COR-L47 (cell line): ENCODE measurements around the gene EGFR.
A peak's percentile ranks its signal among the peaks of the same experiment; 100 is the strongest.
"Not testable (repeated sequence)": the region's sequence is repeated elsewhere in the genome, so short reads cannot be mapped to it uniquely, and the experiment has no call there.

Source experiments
- DNase-seq: peaks from one replicate; lab custom pipeline; 2025; lab: John Stamatoyannopoulos, UW

EGFR gene

DNA sequence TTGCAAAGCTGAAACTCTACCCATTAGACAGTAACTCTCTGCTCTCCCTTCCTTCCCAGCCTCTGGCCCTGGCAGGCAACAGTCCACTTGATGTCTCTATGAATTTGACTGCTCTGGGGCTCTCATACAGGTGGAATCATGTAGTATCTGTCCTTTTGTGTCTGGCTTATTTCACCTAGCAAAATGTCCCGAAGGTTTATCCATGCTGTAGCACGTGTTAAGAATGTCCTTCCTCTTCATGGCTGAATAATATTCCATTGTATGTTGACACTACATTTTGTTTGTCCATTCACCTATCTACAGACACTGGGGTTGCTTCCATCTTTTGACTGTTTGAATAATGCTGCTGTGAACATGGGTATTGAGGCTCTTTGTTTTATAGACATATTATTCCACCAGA, 128.9 kb downstream of the EGFR start:
- DNase-seq: no peak

GRCh38 chr7:55148571-55148970, 129.8 kb downstream of the EGFR start:
- DNase-seq: no peak

- no peak for DNase-seq
These were observed 130.2 kb downstream of the EGFR start for GRCh38 chr7:55149001-55149400.

DNA sequence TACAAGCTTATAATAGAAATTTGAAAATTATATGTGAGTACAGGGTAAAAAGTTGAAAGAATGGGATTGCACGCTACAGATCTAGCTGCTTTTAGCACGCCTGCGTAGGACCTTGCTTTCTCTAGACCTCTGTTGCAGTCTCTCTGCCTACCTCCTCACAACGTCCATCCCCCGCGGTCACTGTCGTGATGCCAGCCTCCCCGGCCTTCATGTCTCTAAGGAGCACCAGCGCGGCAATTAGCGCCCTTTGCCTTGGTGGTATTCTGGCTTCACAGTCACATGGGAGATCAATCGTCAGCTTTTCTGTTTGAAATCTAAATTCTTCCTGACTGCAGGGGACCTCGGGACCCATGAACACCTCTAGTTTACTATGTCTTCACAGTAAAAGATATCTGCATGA, 131.3 kb downstream of the EGFR start:
- DNase-seq: no peak

- DNase-seq: no peak
These were observed 132.1 kb downstream of the EGFR start for GRCh38 chr7:55150709-55151451.

GRCh38 chr7:55152516-55152915, 133.7 kb downstream of the EGFR start:
- no peak for DNase-seq

GRCh38 chr7:55154096-55154495, 135.3 kb downstream of the EGFR start:
- no peak for DNase-seq

GRCh38 chr7:55155351-55156117, 136.7 kb downstream of the EGFR start:
- DNase-seq: no peak

DNA sequence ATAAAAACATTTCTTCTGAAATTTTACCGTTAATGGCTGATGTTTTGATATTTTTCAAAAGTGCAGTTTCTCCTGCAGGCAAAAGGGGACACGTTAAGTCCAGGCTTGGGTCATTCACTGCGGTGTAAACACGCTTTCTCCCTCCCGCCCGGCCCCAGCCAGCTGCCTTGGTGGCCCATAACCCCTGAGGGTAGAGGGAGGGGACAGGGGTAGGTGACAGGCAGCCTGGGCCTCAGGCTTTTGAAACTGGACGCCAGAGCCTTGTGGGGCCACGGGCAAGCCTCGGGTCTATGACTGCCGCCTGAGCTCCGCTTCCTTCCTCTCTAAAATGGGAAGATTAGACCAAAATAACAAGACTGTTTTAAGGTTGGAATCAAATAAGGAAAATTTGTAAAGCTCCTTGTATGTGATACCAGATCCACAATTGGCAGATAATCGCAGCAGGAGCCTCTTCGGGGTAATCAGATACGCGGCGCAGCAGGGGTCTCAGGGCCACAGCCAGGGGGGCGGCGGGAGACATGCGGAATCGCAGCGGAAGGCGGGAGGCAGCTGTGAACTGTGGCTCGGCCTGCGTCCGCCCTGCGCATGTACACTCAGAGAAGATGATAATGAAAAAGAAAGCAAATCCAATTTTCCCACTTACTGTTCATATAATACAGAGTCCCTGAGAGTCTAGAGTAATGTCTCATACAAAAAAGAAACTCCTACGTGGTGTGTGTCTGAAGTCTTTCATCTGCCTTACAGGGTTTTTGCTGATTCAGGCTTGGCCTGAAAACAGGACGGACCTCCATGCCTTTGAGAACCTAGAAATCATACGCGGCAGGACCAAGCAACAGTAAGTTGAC, 138.3 kb downstream of the EGFR start:
- no peak for DNase-seq

GRCh38 chr7:55157764-55158105, 138.9 kb downstream of the EGFR start:
- no peak for DNase-seq

- DNase-seq: no peak
These were observed 139.9 kb downstream of the EGFR start for GRCh38 chr7:55158541-55159382.

GRCh38 chr7:55160539-55160938, 141.7 kb downstream of the EGFR start:
- no peak for DNase-seq

GRCh38 chr7:55161154-55161687, 142.4 kb downstream of the EGFR start:
- DNase-seq: no peak

- DNase-seq: no peak
These were observed 143.7 kb downstream of the EGFR start for GRCh38 chr7:55162476-55162875.

GRCh38 chr7:55163733-55164132, 144.9 kb downstream of the EGFR start:
- no peak for DNase-seq

DNA sequence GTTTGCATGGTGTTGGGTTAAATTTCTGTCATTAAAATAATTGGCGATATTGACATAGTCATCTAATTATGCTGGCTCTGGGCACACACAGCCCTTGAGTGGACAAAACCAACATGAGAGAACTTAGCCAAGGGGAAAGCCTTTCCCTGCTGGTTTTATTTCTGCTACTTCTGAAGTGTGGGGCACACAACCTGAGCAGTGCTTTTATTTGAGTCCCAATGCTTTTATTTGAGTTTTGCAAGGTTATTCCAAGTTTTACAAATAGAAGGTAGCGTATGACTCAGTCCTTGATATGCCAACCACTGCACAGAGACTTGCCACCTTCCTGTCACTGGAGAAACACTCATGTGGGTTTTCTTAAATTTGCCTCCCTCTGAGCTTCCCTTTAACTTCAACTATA, 145.7 kb downstream of the EGFR start:
- DNase-seq: peak; percentile 59

DNA sequence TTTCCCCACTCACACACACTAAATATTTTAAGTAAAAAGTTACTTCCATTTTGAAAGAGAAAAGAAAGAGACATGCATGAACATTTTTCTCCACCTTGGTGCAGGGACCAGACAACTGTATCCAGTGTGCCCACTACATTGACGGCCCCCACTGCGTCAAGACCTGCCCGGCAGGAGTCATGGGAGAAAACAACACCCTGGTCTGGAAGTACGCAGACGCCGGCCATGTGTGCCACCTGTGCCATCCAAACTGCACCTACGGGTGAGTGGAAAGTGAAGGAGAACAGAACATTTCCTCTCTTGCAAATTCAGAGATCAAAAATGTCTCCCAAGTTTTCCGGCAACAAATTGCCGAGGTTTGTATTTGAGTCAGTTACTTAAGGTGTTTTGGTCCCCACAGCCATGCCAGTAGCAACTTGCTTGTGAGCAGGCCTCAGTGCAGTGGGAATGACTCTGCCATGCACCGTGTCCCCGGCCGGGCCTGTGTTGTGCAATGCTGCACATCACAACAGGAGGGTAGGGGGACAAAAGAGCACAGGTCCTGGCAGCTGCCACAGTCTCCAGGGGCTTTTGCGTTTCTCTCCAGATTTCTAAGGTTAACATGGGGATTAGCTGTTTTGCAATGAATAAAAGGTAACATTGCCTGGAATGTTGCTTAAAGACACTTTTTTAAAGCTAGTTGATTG, 146.5 kb downstream of the EGFR start:
- no peak for DNase-seq

DNA sequence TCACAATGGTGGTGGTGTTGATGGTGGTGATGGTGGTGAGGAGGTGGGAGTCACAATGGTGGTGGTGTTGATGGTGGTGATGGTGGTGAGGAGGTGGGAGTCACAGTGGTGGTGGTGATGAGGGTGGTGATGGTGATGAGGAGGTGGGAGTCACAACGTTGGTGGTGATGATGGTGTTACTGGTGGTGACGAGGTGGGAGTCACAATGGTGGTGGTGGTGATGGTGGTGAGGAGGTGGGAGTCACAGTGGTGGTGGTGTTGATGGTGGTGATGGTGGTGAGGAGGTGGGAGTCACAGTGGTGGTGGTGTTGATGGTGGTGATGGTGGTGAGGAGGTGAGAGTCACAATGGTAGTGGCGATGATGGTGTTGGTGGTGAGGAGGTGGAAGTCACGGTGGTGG, 148.5 kb downstream of the EGFR start:
- not testable (repeated sequence) for DNase-seq

DNA sequence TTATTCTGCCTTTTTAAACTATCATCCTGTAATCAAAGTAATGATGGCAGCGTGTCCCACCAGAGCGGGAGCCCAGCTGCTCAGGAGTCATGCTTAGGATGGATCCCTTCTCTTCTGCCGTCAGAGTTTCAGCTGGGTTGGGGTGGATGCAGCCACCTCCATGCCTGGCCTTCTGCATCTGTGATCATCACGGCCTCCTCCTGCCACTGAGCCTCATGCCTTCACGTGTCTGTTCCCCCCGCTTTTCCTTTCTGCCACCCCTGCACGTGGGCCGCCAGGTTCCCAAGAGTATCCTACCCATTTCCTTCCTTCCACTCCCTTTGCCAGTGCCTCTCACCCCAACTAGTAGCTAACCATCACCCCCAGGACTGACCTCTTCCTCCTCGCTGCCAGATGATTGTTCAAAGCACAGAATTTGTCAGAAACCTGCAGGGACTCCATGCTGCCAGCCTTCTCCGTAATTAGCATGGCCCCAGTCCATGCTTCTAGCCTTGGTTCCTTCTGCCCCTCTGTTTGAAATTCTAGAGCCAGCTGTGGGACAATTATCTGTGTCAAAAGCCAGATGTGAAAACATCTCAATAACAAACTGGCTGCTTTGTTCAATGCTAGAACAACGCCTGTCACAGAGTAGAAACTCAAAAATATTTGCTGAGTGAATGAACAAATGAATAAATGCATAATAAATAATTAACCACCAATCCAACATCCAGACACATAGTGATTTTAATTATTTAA, 151.7 kb downstream of the EGFR start:
- DNase-seq: no peak

DNA sequence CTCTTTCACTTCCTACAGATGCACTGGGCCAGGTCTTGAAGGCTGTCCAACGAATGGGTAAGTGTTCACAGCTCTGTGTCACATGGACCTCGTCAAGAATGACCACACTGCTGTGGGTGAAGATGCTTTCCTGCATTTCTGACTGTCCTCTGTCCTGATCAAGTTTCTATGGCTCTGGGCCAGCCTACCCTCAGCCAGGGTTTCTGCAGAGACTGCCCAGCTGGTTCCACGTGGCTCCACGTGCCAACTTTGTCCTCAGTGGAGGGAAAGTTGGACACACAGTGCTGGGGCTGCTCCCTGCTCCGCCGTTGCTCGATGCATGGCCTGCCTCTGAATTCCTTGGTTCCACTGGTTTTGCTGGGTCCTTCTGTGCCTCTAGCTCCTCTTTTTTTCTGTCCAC, 152.3 kb downstream of the EGFR start:
- DNase-seq: no peak
